ENCODE data around the gene MYO7B. TPM values are rescaled to one million over a fixed set of nuclear protein-coding genes. Genes with fewer than 3 reads are reported as not detected.

Gene MYO7B
- total and polyA plus RNA-seq, 9 of the 15 experiments (the other 6 are each of a cell fraction or from before 2014, with no cell fraction given), result 0.08 TPM; not detected in 8

DNA sequence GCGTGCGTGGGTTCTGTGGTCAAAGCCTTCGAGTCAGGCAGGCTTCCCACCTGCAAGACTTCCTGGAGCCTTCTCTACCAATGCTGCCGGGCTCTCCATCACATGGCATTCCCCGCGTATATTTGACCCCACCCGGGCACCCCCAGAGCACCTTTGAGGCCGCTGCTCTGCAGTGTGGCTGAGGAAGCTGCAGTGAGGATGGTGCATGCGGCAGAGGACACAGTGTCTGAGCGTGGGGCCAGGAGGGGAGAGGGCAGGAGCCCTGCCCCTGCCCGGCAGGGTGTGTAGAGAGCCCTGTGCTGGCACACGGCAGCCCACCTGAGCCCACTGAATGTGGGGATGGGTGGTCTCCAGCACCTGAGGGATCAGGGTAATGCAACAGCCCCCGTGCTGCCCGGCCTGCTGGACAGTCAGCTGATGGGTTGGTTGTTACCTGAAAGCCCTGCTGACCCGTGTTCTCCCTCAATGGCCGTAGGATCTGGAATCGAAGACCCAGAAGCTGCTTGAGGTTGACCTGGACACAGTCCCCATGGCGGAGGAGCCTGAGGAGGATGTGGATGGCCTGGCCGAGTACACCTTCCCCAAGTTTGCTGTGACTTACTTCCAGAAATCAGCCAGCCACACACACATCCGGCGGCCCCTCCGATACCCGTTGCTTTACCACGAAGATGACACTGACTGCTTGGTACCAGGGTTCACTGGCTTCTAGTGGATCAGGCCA lies 73.7 kb downstream of the MYO7B start (continued):
- TF ChIP-seq, protein P1, sequence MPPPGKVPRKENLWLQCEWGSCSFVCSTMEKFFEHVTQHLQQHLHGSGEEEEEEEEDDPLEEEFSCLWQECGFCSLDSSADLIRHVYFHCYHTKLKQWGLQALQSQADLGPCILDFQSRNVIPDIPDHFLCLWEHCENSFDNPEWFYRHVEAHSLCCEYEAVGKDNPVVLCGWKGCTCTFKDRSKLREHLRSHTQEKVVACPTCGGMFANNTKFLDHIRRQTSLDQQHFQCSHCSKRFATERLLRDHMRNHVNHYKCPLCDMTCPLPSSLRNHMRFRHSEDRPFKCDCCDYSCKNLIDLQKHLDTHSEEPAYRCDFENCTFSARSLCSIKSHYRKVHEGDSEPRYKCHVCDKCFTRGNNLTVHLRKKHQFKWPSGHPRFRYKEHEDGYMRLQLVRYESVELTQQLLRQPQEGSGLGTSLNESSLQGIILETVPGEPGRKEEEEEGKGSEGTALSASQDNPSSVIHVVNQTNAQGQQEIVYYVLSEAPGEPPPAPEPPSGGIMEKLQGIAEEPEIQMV (tag; conservative IDR thresholded peaks at IDR 0.05; ENCODE audit: low read depth), result no peak
- TF ChIP-seq MCM3 (IDR thresholded peaks at IDR 0.05), result no peak
- no peak for TF ChIP-seq ZNF584 (CRISPR knock-in tag; IDR thresholded peaks at IDR 0.05; ENCODE audit: low read depth)

DNA sequence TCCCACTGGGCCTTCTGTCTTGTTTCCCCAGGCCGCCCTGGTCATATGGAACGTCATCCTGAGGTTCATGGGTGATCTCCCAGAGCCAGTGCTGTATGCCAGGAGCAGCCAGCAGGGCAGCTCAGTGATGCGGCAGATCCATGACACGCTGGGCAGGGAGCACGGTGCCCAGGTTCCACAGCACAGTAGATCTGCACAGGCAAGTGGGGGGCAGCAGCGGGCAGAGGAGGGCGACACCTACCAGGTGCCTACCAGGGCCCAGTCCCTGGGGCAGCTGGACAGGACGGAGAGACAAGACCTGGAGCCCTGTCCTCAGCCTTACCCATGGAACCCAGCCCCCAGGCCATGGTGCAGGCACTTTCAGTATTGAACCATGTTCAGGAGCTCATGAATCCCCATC lies 74.3 kb downstream of the MYO7B start:
- Histone ChIP-seq H3K4me3 (no peak overlapping the region), H3K4me1 (replicated peaks in 1 of 2; ENCODE audit: control insufficient read depth in 2 of 2, insufficient read depth in 2 of 2, low read length in 2 of 2) (peaks cover 0 to 11% of the 10 kb centered on the region in 2 experiments; a peak in 2 of 5 replicates), H3K9me3 (replicated peaks; ENCODE audit: control insufficient read depth, insufficient read depth, low read depth, low read length) (no peaks in the 10 kb centered on the region), H4K20me1 (replicated peaks; ENCODE audit: control insufficient read depth, insufficient read depth, low read length) (no peaks in the 10 kb centered on the region), H3K79me2 (ENCODE audit: control insufficient read depth, insufficient read depth, low read length) (no peaks in the 10 kb centered on the region), H3K27ac (ENCODE audit: extremely low read depth, low read depth, low read length) (no peak overlapping the region), H2AFZ (ENCODE audit: low read depth, low read length) (no peak overlapping the region), H3K9ac (ENCODE audit: insufficient read depth in 1 of 2, low read depth in 2 of 2, low read length in 2 of 2) (no peak overlapping the region), H3K36me3 (ENCODE audit: control insufficient read depth, insufficient read depth, low read length) (no peaks in the 10 kb centered on the region; the same call in 2 of the 3 replicates), H3K9me1 (ENCODE audit: control insufficient read depth, insufficient read depth, low read length) (no peaks in the 10 kb centered on the region), H3K4me2 (ENCODE audit: insufficient read depth, low read length) (no peak overlapping the region), H3K27me3 (ENCODE audit: control insufficient read depth in 2 of 2, insufficient read depth in 2 of 2, low read length in 2 of 2) (peaks cover 55 to 85% of the 10 kb centered on the region in 2 experiments)
- BruUV-seq (replicated peaks), result no TSS peak
- WGBS (ENCODE audit: insufficient coverage, low coverage, missing lambda C conversion rate), result 2% methylated on average over 8 of the region's 8 CpGs
- ATAC-seq (no peak), FAIRE-seq (no peak), DNase-seq (ENCODE audit: extremely low read depth in 1 of 4, low spot score in 3 of 4) (no peak)
- ChIA-PET POLR2A (no interaction called here), CTCF (ENCODE audit: low intra/inter-chr PET ratio) (no interaction called here)
- intact Hi-C loops (cut with micrococcal nuclease), result no loop called here
- in situ Hi-C loops (cut with MboI), result no loop called here
- TF ChIP-seq STAT5A (IDR thresholded peaks at IDR 0.05; ENCODE audit: borderline replicate concordance, low read length) (no peak), ZNF436 (CRISPR knock-in tag; IDR thresholded peaks at IDR 0.05) (no peak), NR2F6 (CRISPR knock-in tag; IDR thresholded peaks at IDR 0.05) (no peak), PTBP1 (IDR thresholded peaks at IDR 0.05; ENCODE audit: low read depth, low read length) (no peak), ZNF121 (CRISPR knock-in tag; conservative IDR thresholded peaks at IDR 0.05) (no peak), ZNF644 (tag; IDR thresholded peaks at IDR 0.05; ENCODE audit: low read depth) (no peak), NFYB (IDR thresholded peaks at IDR 0.05; ENCODE audit: extremely low read depth, insufficient read length) (no peak)
- TF ChIP-seq, protein P2, sequence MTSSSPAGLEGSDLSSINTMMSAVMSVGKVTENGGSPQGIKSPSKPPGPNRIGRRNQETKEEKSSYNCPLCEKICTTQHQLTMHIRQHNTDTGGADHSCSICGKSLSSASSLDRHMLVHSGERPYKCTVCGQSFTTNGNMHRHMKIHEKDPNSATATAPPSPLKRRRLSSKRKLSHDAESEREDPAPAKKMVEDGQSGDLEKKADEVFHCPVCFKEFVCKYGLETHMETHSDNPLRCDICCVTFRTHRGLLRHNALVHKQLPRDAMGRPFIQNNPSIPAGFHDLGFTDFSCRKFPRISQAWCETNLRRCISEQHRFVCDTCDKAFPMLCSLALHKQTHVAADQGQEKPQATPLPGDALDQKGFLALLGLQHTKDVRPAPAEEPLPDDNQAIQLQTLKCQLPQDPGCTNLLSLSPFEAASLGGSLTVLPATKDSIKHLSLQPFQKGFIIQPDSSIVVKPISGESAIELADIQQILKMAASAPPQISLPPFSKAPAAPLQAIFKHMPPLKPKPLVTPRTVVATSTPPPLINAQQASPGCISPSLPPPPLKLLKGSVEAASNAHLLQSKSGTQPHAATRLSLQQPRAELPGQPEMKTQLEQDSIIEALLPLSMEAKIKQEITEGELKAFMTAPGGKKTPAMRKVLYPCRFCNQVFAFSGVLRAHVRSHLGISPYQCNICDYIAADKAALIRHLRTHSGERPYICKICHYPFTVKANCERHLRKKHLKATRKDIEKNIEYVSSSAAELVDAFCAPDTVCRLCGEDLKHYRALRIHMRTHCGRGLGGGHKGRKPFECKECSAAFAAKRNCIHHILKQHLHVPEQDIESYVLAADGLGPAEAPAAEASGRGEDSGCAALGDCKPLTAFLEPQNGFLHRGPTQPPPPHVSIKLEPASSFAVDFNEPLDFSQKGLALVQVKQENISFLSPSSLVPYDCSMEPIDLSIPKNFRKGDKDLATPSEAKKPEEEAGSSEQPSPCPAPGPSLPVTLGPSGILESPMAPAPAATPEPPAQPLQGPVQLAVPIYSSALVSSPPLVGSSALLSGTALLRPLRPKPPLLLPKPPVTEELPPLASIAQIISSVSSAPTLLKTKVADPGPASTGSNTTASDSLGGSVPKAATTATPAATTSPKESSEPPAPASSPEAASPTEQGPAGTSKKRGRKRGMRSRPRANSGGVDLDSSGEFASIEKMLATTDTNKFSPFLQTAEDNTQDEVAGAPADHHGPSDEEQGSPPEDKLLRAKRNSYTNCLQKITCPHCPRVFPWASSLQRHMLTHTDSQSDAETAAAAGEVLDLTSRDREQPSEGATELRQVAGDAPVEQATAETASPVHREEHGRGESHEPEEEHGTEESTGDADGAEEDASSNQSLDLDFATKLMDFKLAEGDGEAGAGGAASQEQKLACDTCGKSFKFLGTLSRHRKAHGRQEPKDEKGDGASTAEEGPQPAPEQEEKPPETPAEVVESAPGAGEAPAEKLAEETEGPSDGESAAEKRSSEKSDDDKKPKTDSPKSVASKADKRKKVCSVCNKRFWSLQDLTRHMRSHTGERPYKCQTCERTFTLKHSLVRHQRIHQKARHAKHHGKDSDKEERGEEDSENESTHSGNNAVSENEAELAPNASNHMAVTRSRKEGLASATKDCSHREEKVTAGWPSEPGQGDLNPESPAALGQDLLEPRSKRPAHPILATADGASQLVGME (CRISPR knock-in tag; IDR thresholded peaks at IDR 0.05), result no peak
- TF ChIP-seq, protein P3, sequence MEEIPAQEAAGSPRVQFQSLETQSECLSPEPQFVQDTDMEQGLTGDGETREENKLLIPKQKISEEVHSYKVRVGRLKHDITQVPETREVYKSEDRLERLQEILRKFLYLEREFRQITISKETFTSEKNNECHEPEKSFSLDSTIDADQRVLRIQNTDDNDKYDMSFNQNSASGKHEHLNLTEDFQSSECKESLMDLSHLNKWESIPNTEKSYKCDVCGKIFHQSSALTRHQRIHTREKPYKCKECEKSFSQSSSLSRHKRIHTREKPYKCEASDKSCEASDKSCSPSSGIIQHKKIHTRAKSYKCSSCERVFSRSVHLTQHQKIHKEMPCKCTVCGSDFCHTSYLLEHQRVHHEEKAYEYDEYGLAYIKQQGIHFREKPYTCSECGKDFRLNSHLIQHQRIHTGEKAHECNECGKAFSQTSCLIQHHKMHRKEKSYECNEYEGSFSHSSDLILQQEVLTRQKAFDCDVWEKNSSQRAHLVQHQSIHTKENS (CRISPR knock-in tag; IDR thresholded peaks at IDR 0.05), result no peak

All from K562 (cell line).